ENCODE results near the gene KRTAP2-1. TPM values are rescaled to one million over a fixed set of nuclear protein-coding genes. Genes with fewer than 3 reads are reported as not detected.
"Not testable (repeated sequence)": the region's sequence is repeated elsewhere in the genome, so short reads cannot be mapped to it uniquely, and the experiment has no call there.

The KRTAP2-1 gene
- total RNA-seq, 2 experiments from 2014 or later: not detected

DNA sequence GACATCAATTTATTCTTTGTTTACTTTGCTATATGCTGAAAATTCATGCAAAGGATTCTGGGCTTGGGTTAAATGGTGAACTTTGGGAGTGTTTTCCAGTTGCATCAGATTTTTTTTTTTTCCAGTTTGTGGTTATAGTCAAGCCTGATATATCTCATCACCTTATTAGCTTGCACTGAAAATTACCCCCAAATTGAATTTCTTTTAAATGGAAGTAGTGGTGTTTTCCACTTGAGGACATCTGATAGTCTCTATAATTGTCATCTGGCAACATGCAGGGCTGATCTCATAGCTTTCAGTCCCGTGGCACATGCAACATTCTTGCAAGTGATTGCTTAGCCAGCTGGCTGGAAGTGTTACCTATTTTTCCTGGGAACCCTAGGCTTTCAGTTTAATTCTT lies 33.5 kb downstream of the KRTAP2-1 start:
- CTCF ChIA-PET: interaction anchor here (0.9 kb wide), 1 partner anchor 13 kb away, joined by 3 read pairs; no protein-coding TSS in a partner anchor
- Mint-ChIP-seq H3K9me3 (ENCODE audit: low read depth) (no peaks in the 10 kb centered on the region), H3K4me3 (no peak overlapping the region), H3K36me3 (no peaks in the 10 kb centered on the region), H3K27me3 (peaks cover 23% of the 10 kb centered on the region), H3K27ac (no peak overlapping the region), H3K4me1 (no peaks in the 10 kb centered on the region)
- ATAC-seq (no peak), DNase-seq (no peak)

DNA sequence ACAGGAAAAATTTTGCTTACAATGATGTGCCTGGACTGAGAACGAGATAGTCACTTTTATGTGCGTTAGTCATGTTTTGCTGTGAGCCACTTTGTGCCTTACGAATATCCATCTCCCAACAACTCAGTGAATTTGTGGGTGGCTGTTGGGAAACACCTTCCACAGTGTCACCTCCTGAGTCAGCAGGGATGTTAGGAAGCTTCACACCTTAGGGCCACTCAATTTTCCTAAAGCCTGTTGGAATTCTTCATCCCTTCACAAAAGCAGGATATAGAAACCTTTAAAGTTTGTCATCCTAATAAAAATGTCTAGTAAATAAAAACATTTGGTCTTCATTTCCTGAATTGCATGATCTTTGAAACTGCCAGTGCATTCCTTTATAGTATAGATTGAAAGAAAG lies 33.9 kb downstream of the KRTAP2-1 start:
- Mint-ChIP-seq H3K36me3 (no peaks in the 10 kb centered on the region), H3K27me3 (peaks cover 25% of the 10 kb centered on the region), H3K27ac (no peak overlapping the region), H3K9me3 (ENCODE audit: low read depth) (no peaks in the 10 kb centered on the region), H3K4me3 (no peak overlapping the region), H3K4me1 (no peaks in the 10 kb centered on the region)
- CTCF ChIA-PET: no interaction called here
- DNase-seq: no peak
- no peak for ATAC-seq

DNA sequence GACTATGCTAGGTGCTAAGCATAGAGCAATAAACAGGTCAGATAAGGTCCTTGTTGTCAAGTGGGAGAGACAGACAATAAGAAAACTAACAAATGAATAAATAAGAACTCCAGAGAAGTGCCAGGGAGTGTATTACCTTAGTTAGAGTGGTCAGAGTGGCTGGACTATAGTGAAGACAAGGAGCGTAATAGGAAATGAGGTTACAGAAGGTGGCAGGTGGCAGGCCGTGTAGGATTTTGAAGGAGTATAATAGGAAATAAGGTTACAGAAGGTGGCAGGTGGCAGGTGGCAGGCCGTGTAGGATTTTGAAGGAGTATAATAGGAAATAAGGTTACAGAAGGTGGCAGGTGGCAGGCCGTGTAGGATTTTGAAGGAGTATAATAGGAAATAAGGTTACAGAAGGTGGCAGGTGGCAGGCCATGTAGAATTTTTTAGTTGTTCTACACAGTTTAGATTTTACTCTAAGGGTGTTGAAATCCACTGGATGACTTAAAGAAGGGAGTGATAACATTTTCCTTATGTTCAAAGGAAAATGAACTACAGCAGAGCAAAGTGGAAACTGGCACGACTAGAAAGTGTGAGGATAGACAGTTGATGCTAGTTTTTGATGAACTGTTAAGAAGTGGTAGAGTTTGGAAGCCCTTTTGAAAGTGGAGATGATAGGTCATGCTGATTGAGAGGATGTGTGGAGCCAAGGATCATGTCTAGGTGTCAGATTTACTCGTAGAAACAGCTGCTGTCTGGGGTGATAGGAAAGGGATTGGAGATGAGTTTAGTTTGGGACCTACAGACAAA lies 34.6 kb downstream of the KRTAP2-1 start:
- H3K9me3 Mint-ChIP-seq (ENCODE audit: low read depth): no peaks in the 10 kb centered on the region
- ATAC-seq: no peak
- CTCF ChIA-PET: no interaction called here
- no peak overlapping the region for H3K27ac Mint-ChIP-seq
- H3K4me3 Mint-ChIP-seq: no peak overlapping the region
- no peak for DNase-seq
- no peaks in the 10 kb centered on the region for H3K36me3 Mint-ChIP-seq
- no peaks in the 10 kb centered on the region for H3K4me1 Mint-ChIP-seq
- peaks cover 25% of the 10 kb centered on the region for H3K27me3 Mint-ChIP-seq

DNA sequence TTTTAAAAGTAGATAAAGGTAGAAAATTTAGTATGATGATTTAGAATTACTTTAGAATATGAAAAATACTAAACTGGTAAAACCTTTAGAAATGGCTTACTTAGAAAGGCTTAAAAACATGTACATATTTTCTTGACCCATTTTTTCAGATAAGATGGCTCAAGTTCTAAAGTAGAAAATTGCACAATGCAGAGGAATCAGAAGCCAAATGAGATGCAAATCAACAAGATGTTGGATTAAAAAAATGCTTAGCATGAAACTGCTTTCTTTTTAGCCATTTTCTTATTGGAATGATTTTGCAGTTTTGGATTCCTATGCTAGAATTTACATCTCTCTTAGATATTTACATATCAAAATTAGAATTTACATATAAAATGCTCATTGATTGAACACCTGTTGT lies 36.7 kb downstream of the KRTAP2-1 start:
- Mint-ChIP-seq H3K27ac (no peak overlapping the region), H3K27me3 (peaks cover 18% of the 10 kb centered on the region), H3K36me3 (no peaks in the 10 kb centered on the region), H3K9me3 (ENCODE audit: low read depth) (no peaks in the 10 kb centered on the region), H3K4me1 (no peaks in the 10 kb centered on the region), H3K4me3 (no peak overlapping the region)
- no peak for DNase-seq
- CTCF ChIA-PET: no interaction called here
- no peak for ATAC-seq

DNA sequence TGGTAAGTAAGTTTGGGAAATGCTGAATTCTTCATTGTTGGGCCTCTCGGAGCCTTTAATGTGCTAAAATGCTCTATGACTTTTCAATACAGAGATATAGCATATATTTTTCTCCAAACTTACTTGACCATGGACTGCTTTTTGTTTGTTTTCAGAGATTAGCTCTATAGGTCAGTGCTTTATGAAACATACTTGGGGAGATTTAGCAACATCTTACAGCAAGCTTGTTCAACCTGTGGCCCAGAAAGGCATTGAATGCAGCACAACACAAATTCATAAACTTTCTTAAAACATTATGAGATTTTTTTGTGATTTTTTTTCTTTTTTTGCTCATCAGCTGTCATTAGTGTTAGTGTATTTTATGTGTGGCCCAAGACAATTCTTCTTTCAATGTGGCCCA lies 37.2 kb downstream of the KRTAP2-1 start:
- H3K4me3 Mint-ChIP-seq: no peak overlapping the region
- H3K27ac Mint-ChIP-seq: no peak overlapping the region
- CTCF ChIA-PET: no interaction called here
- no peaks in the 10 kb centered on the region for H3K4me1 Mint-ChIP-seq
- H3K27me3 Mint-ChIP-seq: peaks cover 16% of the 10 kb centered on the region
- ATAC-seq: no peak
- DNase-seq: no peak
- H3K9me3 Mint-ChIP-seq (ENCODE audit: low read depth): no peaks in the 10 kb centered on the region
- H3K36me3 Mint-ChIP-seq: no peaks in the 10 kb centered on the region

DNA sequence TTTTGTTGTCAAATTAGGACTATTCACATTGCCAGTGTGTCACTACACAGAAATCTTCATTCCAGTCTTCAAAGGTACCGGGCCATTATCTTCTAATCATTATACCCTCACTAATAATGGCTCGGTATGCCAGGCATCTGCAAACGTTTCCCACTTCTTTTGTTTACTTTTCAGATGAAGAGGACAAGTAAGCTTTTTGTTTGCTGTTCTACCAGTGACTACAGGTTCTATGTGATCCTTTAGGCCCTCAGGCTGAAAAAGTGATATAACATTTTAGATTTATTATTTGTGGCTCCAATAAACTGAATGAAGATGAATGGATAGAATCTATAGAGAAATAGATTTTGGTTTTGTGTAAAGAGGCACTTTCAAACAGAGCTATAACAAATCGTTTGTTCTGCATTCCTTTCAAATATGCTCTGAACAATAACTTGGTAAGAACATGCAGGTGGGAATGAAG lies 37.8 kb downstream of the KRTAP2-1 start:
- no peaks in the 10 kb centered on the region for H3K4me1 Mint-ChIP-seq
- no peak overlapping the region for H3K27ac Mint-ChIP-seq
- no peak overlapping the region for H3K4me3 Mint-ChIP-seq
- peaks cover 19% of the 10 kb centered on the region for H3K27me3 Mint-ChIP-seq
- ATAC-seq: no peak
- H3K36me3 Mint-ChIP-seq: no peaks in the 10 kb centered on the region
- no peak for DNase-seq
- no peaks in the 10 kb centered on the region for H3K9me3 Mint-ChIP-seq (ENCODE audit: low read depth)
- CTCF ChIA-PET: no interaction called here

DNA sequence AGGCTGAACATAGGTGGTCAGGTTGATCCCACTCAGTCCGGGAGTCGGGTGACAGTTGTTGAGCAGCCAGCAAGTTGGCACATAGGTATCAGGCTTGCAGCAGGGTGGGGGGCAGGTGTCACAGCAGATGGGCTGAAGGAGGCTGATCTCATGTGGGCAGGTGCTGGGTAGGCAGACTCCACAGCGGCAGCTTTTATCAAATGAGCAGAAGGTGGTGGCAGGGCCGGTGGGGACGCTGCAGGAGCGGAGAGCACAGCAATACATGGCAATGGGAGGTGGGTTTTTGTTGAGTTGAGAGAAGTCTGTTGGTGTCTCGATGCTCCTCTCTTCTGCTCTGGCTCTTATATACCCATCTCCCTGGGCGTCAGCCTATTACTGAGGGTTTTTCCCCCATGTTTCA lies 38.3 kb downstream of the KRTAP2-1 start, which contains the start of gene KRTAP3-1:
Gene KRTAP3-1 (minus strand): TSS at position 318 of the 400 bp plus-strand sequence. CDS start 54 bp downstream, at position 264.
- H3K9me3 Mint-ChIP-seq (ENCODE audit: low read depth): no peaks in the 10 kb centered on the region
- H3K27me3 Mint-ChIP-seq: peaks cover 24% of the 10 kb centered on the region
- ATAC-seq (no peak), DNase-seq (no peak)
- H3K36me3 Mint-ChIP-seq: no peaks in the 10 kb centered on the region
- H3K4me3 Mint-ChIP-seq: no peak within 1 kb of the TSS
- H3K27ac Mint-ChIP-seq: no peak within 1 kb of the TSS
- CTCF ChIA-PET: no interaction called here
- H3K4me1 Mint-ChIP-seq: no peaks in the 10 kb centered on the region

DNA sequence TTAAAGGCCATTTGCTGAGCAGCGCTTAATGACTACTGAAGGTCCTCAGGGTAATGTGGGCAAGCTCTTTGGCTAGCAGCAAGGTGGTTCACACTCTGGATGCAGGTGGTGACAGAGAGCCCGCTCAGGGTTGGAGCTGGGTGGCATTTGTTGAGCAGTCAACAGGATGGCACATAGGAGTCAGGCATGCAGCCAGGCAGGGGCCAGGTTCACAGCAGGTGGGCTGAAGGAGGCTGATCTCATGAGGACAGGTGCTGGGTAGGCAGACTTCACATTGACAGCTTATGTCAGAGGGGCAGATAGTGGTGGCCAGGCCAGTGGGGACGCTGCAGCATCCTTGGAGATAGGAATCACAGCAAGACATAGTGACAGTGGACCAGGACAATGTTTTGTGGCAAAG lies 42.7 kb downstream of the KRTAP2-1 start:
- no peaks in the 10 kb centered on the region for H3K36me3 Mint-ChIP-seq
- ATAC-seq (no peak), DNase-seq (no peak)
- H3K9me3 Mint-ChIP-seq (ENCODE audit: low read depth): no peaks in the 10 kb centered on the region
- H3K27me3 Mint-ChIP-seq: peaks cover 30% of the 10 kb centered on the region
- H3K4me1 Mint-ChIP-seq: no peaks in the 10 kb centered on the region
- no peak overlapping the region for H3K27ac Mint-ChIP-seq
- H3K4me3 Mint-ChIP-seq: no peak overlapping the region
- CTCF ChIA-PET: no interaction called here

DNA sequence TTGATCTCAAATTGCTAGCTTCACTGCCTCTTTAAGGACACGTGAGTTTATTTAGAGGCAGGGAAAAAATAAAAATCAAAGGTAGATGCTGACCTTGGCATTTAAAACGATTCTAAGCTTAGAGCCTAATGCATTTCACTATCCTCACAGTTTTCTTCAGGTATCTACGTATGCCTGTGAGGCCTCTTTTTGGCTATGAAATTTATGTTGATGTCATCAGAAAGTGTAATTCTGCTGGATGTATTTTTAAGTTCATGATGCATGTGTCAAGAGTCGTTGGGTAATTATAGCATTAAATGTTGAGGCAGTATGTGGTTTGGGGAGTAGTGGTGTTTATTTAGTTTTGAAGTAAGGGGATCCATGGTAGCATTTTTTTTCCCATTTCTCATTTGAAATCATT lies 43.2 kb downstream of the KRTAP2-1 start:
- no peak overlapping the region for H3K4me3 Mint-ChIP-seq
- H3K4me1 Mint-ChIP-seq: no peaks in the 10 kb centered on the region
- no peak for ATAC-seq
- no peaks in the 10 kb centered on the region for H3K9me3 Mint-ChIP-seq (ENCODE audit: low read depth)
- H3K27me3 Mint-ChIP-seq: peaks cover 31% of the 10 kb centered on the region
- DNase-seq: no peak
- no peak overlapping the region for H3K27ac Mint-ChIP-seq
- CTCF ChIA-PET: no interaction called here
- H3K36me3 Mint-ChIP-seq: no peaks in the 10 kb centered on the region

DNA sequence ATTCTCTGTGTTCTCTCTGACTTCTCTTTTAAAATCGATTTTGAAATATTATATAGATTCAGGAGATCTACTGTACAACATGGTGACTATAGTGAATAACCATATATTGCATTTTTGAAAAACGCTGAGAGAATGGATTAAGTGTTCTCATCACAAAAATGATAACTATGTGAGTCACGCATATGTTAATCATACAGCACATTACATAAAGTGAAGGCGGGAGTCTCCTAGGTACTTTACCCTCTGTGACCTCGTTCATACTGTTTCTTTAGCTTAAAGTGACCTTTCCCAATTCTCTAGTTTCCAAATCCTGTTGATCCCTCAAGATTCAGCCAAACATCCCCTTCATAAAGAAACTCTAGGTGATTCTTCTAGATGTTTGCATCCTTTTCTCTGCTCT lies 44.3 kb downstream of the KRTAP2-1 start:
- Mint-ChIP-seq H3K27ac (no peak overlapping the region), H3K36me3 (no peaks in the 10 kb centered on the region), H3K4me1 (no peaks in the 10 kb centered on the region), H3K4me3 (no peak overlapping the region), H3K27me3 (peaks cover 32% of the 10 kb centered on the region), H3K9me3 (ENCODE audit: low read depth) (no peaks in the 10 kb centered on the region)
- DNase-seq: no peak
- CTCF ChIA-PET: no interaction called here
- ATAC-seq: no peak

DNA sequence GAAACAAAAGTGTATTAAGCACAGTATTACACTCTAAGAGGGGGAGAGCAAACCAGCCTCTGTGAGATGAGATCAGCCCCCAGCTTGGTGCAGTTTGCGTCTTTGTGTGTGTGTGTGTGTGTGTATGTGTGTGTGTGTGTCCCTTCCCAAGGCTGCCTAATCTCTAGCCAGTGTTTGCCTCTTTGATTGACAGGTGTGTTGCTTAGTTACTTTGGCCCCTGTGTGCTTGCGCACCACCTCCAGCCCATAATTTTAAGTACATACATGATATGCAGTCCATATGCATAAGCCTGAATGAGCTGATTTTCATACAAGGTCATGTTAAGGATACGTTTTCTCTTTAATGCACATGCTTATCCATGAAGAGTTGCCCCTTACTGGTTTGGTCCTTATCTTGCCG lies 45.3 kb downstream of the KRTAP2-1 start:
- Mint-ChIP-seq H3K27ac (no peak overlapping the region), H3K27me3 (peaks cover 41% of the 10 kb centered on the region), H3K36me3 (no peaks in the 10 kb centered on the region), H3K4me1 (no peaks in the 10 kb centered on the region), H3K4me3 (no peak overlapping the region), H3K9me3 (ENCODE audit: low read depth) (no peaks in the 10 kb centered on the region)
- no peak for ATAC-seq
- CTCF ChIA-PET: interaction anchor here (0.6 to 1.2 kb wide), 2 partner anchors 12 to 438 kb away, joined by 3 read pairs; no protein-coding TSS in a partner anchor
- DNase-seq: no peak

DNA sequence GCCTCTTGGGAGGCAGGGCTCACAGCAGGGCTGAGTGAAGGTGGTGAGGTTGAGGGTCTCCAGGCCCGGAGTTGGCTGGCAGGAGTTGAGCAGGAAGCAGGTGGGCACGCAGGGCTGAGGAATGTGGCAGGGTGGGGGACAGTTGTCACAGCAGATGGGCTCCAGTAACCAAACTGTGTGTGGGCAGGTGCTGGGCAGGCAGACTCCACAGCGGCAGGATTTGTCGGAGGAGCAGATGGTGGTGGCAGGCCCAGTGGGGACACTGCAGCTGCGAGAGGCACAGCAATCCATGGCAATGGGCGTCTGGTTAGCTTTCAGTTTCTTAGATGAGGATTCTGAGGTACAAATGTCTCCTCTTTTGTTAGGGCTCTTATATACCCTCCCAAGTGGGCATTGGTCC lies 47.6 kb downstream of the KRTAP2-1 start, which contains the start of gene KRTAP3-2:
Gene KRTAP3-2 (minus strand): TSS at position 344 of the 400 bp plus-strand sequence. CDS start 53 bp downstream, at position 291.
- H3K4me3 Mint-ChIP-seq; H3K4me1 Mint-ChIP-seq; H3K36me3 Mint-ChIP-seq; ATAC-seq; H3K27ac Mint-ChIP-seq; CTCF ChIA-PET; H3K9me3 Mint-ChIP-seq (ENCODE audit: low read depth); DNase-seq: not testable (repeated sequence)
- H3K27me3 Mint-ChIP-seq: peaks cover 48% of the 10 kb centered on the region

- Mint-ChIP-seq H3K27ac (no peak overlapping the region), H3K36me3 (no peaks in the 10 kb centered on the region), H3K9me3 (ENCODE audit: low read depth) (no peaks in the 10 kb centered on the region), H3K27me3 (peaks cover 53% of the 10 kb centered on the region), H3K4me3 (no peak overlapping the region), H3K4me1 (no peaks in the 10 kb centered on the region)
- DNase-seq (no peak), ATAC-seq (no peak)
- CTCF ChIA-PET: no interaction called here
Observed at GRCh38 chr17:40997361-40997760, 49.8 kb downstream of the KRTAP2-1 start.

- H3K4me1 Mint-ChIP-seq: no peaks in the 10 kb centered on the region
- CTCF ChIA-PET: no interaction called here
Observed at GRCh38 chr17:40996829-40997228, 50.3 kb downstream of the KRTAP2-1 start.

More at GRCh38 chr17:40996829-40997228, 50.3 kb downstream of the KRTAP2-1 start:
- H3K9me3 Mint-ChIP-seq (ENCODE audit: low read depth): no peaks in the 10 kb centered on the region
- no peak overlapping the region for H3K4me3 Mint-ChIP-seq
- DNase-seq: no peak
- H3K27ac Mint-ChIP-seq: no peak overlapping the region
- ATAC-seq: no peak
- H3K36me3 Mint-ChIP-seq: no peaks in the 10 kb centered on the region
- H3K27me3 Mint-ChIP-seq: peaks cover 57% of the 10 kb centered on the region

All from activated CD8-positive, alpha-beta memory T cell treated with anti-CD3 and anti-CD28 coated beads, Interleukin-2, amount 10 ng/mL, durations not matched to agents 7 days and 5 days (primary cell).